Posterior vena cava (tissue), 2 donors: Measurements from ENCODE around the gene ZFPM1. TPM values are rescaled to one million over a fixed set of nuclear protein-coding genes. Genes with fewer than 3 reads are reported as not detected.

ENCODE experiments used
- DNase-seq: peaks from one replicate; pipeline ENCODE4 v3.0.0-alpha.2; 2020; ENCODE audit warnings: low spot score
- intact Hi-C, 2 donors: fragments of 100-400 bp; cut with DNase I; formaldehyde crosslinking; loops; one replicate each; pipeline versions ENCODE4 v1.14.1 to v1.14.2; 2022 to 2023
- total RNA-seq, 2 donors: library from RNA; stranded (reverse); fragmentation: NEBNext Ultra II Directional; extraction: Animal tissue kit (Norgen Biotek cat#: 25700); gene quantifications; one replicate each; pipeline ENCODE4 v1.2.1, GENCODE V29; 2021
- donor health status: DM: yes; HTN: yes; CAD: no.
- donor health status: DM: yes; HTN: yes; CAD: no.

Gene ZFPM1
- total RNA-seq, 2 donors from 2014 or later = 4.0 to 4.3 TPM

- no peak for DNase-seq
- intact Hi-C loops = loop anchor here in 1 of 2 donors (5.0 kb wide), 1 partner anchor 85 kb away; no protein-coding TSS in a partner anchor
Observed at GRCh38 chr16:88442383-88442726, 10.7 kb upstream of the ZFPM1 start.

GRCh38 chr16:88442727-88443576, 10.1 kb upstream of the ZFPM1 start:
- peak; percentile 91 for DNase-seq
- intact Hi-C loops = loop anchor here in 1 of 2 donors (5.0 kb wide), 1 partner anchor 84 kb away; no protein-coding TSS in a partner anchor

- intact Hi-C loops = loop anchor here in 1 of 2 donors (5.0 kb wide), 1 partner anchor 82 kb away; no protein-coding TSS in a partner anchor
- DNase-seq = no peak
Observed at GRCh38 chr16:88444826-88445582, 8.1 kb upstream of the ZFPM1 start.

GRCh38 chr16:88445583-88445960, 7.5 kb upstream of the ZFPM1 start:
- DNase-seq = no peak
- intact Hi-C loops = no loop called here

- intact Hi-C loops = no loop called here
Observed at GRCh38 chr16:88446061-88446460, 7.0 kb upstream of the ZFPM1 start.

GRCh38 chr16:88446736-88447135, 6.3 kb upstream of the ZFPM1 start:
- no peak for DNase-seq
- intact Hi-C loops = no loop called here

More at GRCh38 chr16:88446061-88446460, 7.0 kb upstream of the ZFPM1 start:
- no peak for DNase-seq

GRCh38 chr16:88447881-88448280, 5.2 kb upstream of the ZFPM1 start:
- intact Hi-C loops = no loop called here
- DNase-seq = no peak

GRCh38 chr16:88448461-88449266, 4.4 kb upstream of the ZFPM1 start:
- intact Hi-C loops = no loop called here
- DNase-seq = no peak

GRCh38 chr16:88449267-88449561, 3.9 kb upstream of the ZFPM1 start:
- intact Hi-C loops = no loop called here
- DNase-seq = no peak

GRCh38 chr16:88451586-88452481, 1.2 kb upstream of the ZFPM1 start:
- intact Hi-C loops = no loop called here
- DNase-seq = no peak

GRCh38 chr16:88452482-88453216, 431 bp upstream of the ZFPM1 start:
- peak; percentile 99 for DNase-seq
- intact Hi-C loops = no loop called here

- no peak for DNase-seq
- intact Hi-C loops = no loop called here
Observed at GRCh38 chr16:88453611-88454522, 787 bp downstream of the ZFPM1 start.

GRCh38 chr16:88454523-88454947, 1.5 kb downstream of the ZFPM1 start:
- no peak for DNase-seq
- intact Hi-C loops = no loop called here

GRCh38 chr16:88455610-88456355, 2.7 kb downstream of the ZFPM1 start:
- intact Hi-C loops = no loop called here
- DNase-seq = no peak

GRCh38 chr16:88456356-88457292, 3.5 kb downstream of the ZFPM1 start:
- intact Hi-C loops = no loop called here
- no peak for DNase-seq
